GM21723 (cell line): ENCODE measurements around the gene FBXW11.
"Not testable (repeated sequence)": the region's sequence is repeated elsewhere in the genome, so short reads cannot be mapped to it uniquely, and the experiment has no call there.

Source experiments
- ATAC-seq: cut with Tn5 transposase; IDR thresholded peaks from one replicate; pipeline ENCODE4 v1.9.1; 2021; ENCODE audit warnings: mild to moderate bottlenecking, moderate library complexity; ENCODE audit not compliant: unreplicated experiment

Gene FBXW11

DNA sequence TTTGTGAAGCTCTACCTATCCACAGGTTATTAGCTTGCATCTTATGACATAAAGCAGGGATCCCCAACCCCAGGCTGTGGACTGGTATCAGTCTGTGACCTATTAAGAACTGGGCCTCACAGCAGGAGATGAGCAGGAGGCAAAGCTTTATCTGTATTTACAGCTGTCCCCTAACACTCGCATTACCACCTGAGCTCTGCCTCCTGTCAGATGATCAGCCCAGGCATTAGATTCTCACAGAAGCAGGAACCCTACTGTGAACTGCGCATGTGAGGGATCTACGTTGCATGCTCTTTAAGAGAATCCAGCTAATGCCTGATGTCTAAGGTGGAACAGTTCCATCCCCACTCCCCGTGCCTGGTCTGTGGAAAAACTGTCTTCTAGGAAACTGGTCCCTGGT lies 19.7 kb downstream of the FBXW11 start:
- no peak for ATAC-seq

DNA sequence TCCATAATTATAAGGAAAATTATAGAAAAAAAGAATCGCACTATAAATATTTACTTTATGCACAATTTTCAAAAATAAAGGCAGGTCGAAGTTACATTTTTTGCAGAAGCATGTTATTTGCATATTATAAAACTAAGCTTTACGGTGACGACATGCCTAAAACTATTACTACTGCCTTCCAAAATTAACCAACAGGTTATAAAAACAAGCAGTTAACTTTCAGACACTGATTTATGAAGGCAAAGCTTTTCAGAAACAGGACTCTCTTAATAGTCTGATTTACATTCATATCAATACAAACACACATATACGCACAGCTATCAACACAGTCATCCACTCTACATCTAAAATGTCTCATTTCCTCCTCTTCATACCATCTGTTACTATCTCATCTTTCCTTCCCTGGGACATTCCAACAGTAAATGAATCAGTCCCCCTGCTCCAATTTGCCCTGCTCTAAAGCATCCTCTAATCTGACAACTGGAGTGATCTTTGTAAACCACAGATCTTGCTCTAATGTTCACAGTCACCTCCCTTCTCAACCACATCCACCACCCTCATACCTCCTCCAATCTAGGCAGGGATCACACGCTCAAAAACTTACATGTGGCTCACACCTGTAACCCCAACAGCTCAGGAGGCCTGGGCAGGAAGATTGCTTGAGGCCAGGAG lies 21.6 kb downstream of the FBXW11 start:
- no peak for ATAC-seq

DNA sequence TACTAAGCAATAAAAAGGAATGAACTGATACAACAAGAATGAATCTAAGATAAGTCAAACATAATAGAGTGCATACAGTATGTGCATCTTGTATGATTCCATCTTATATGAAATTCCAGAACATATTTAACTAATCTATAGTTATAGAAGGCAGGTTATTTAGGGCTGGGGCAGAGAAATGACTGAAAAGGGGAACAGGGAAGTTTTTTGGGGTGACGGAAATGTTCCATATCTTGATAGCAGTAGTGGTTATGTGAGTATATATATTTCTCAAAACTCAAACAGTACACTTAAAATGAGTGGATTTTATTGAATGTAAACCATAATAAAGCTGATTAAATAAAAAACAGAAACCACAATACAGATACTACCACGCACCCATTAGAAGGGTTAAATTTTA lies 24.6 kb downstream of the FBXW11 start:
- no peak for ATAC-seq

DNA sequence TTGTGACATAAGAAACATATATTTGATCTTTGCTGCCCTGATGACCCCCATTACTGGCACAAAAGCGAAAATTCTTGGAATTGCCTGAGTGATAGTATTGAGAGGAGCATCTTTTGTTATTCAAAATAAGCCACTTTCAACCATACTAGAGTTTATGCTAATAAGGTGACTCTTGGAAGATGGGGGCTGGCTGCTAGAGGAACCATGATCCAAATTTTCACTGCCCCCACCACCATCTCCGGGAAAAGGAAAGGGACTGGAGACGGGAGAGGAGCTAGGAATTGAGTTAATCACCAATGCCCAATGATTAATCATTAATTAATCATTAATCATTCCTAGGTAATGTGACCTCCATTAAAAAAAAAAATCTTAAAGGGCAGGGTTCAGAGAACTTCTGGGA lies 25.6 kb downstream of the FBXW11 start:
- no peak for ATAC-seq

- no peak for ATAC-seq
These were observed 26.8 kb downstream of the FBXW11 start for GRCh38 chr5:171979606-171980005.

DNA sequence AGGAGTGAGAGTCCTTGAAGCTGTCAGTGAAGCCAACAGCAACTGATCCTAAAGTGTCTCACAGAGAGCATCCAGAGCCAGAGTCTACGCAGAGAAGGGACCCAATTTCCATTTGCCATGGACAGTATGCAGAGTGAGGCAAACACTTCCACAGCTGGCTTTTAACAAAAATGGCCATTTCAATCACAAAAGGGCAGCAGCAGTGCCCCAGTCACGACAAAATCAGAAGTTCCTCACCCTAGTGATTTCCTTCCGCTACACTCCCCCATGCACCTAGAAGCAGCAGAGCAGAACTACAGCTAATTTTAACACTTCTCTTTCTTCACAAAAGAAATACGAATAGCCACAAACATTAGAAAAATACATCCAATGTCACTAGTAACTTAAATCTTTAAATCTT lies 27.9 kb downstream of the FBXW11 start:
- ATAC-seq: peak; percentile 67

GRCh38 chr5:171978016-171978415 lies 28.4 kb downstream of the FBXW11 start:
- no peak for ATAC-seq

DNA sequence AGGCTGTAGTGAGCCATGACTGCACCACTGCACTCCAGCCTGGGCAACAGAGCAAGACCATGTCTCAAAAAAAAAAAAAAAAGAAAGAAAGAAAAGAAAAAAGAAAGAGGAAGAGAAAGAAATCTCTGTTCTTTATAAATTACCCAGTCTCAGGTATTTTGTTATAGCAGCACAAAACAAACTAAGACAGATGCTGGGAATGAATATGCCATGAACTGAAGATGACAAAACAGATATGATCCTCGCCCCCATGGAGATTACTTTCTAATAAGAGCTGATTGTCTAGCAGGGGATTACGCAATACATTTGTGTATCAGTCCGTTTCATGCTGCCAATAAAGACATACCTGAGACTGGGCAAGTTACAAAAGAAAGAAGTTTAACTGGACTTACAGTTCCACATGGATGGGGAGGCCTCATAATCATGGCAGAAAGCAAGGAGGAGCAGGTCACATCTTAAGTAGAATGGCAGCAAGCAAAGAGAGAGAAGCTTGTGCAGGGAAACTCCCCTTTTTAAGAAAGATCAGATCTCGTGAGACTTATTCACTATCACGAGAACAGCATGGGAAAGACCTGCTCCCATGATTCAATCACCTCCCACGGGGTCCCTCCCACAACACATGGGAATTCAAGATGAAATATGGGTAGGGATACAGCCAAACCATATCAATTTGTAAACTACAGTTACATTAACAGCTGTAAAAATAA lies 29.0 kb downstream of the FBXW11 start:
- not testable (repeated sequence) for ATAC-seq

DNA sequence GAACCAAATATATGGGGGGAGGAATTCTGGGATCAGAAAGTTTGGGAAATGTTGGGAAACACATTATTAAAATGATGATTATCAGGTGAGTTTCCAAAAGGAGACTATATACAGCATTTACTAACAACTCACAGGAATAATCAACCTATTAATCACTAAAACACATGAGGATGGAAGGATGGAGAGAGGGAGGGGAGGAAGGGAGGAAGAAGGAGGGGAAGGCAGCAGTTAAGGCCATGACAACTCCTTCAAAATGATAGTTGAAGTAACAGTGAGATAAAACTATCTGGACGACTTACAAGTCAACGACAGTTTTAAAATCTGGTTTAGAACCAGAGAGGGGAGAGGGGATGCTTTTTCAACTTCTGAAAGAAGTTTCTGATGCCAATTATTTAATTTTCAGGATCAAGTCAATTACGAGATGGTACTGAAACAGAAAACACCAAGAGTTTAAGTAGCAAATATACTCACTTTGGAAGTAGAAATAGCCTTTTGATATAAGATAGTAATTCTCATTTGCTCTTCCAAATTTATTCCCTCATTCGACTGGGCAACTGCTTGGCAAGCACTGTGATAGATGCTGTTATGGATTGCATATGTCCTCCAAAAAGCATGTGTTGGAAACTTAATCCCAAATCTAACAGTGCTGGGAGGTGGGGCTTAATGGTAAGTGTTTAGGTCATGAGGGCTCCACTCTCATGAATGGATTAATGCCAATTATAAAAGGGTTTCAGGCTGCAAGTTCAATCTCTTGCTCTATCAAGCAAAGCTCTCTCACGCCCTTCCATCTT lies 30.4 kb downstream of the FBXW11 start:
- ATAC-seq: no peak

- ATAC-seq: no peak
These were observed 31.1 kb downstream of the FBXW11 start for GRCh38 chr5:171975262-171975876.

GRCh38 chr5:171970826-171971225 lies 35.6 kb downstream of the FBXW11 start:
- ATAC-seq: no peak

- ATAC-seq: no peak
These were observed 37.1 kb downstream of the FBXW11 start for GRCh38 chr5:171969288-171969880.

GRCh38 chr5:171968531-171968930 lies 37.9 kb downstream of the FBXW11 start:
- no peak for ATAC-seq

DNA sequence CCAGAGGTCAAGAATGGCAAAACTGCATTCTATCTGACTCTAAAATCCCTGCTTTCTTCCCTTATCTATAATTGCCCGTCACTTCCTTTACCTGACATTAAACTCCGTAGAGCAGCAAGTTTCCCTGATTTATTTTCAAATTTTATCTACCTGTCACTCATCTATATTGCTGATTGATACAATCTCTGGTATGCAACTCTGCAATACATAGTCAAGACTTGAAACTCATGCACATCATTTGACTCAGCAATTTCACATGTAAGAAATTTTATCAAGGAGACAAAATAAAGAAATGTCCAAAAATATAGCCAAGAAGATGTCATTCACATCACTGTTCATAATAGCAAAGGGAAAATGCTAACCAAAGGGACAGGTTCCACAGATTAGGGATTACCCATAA lies 39.5 kb downstream of the FBXW11 start:
- ATAC-seq: no peak

- ATAC-seq: no peak
These were observed 40.2 kb downstream of the FBXW11 start for GRCh38 chr5:171966270-171966669.

GRCh38 chr5:171965745-171966144 lies 40.7 kb downstream of the FBXW11 start:
- no peak for ATAC-seq

DNA sequence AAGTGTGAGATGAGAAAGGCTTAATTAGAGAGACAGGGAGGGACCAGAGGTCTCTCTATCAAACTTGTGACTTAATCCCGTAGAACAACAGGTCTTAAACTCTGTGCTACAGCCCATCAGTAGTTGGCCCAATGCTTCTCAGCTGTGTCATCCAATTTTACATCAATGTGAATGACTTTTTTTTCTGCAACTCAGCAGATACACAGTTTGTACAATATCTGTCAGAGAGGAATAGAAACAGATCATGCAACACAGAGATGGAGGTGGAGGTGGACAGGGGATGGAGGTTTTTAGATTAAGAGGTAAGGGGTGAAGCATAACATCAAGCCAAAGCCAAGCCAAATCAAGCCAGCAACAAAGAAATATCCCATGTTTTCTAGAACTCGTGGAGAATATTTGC lies 43.0 kb downstream of the FBXW11 start:
- no peak for ATAC-seq

DNA sequence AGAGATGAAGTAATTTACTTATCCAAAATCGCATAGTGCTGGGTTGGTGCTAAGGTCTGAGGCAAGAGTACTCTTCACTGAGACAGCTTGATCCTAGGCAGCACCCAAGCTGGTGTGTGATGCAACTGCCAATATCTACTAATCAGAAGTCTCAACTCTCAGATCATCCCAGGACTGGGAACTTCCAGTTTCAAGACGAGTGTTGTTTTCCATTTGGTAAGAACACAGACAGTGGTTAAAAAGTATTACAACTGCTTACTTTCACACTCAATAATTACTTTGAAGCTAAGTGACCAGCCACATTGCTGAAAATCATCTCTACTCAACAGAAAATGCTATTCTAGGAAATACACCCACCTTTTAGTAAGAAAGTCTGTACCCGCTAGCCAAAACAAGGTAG lies 45.3 kb downstream of the FBXW11 start:
- ATAC-seq: peak; percentile 69

DNA sequence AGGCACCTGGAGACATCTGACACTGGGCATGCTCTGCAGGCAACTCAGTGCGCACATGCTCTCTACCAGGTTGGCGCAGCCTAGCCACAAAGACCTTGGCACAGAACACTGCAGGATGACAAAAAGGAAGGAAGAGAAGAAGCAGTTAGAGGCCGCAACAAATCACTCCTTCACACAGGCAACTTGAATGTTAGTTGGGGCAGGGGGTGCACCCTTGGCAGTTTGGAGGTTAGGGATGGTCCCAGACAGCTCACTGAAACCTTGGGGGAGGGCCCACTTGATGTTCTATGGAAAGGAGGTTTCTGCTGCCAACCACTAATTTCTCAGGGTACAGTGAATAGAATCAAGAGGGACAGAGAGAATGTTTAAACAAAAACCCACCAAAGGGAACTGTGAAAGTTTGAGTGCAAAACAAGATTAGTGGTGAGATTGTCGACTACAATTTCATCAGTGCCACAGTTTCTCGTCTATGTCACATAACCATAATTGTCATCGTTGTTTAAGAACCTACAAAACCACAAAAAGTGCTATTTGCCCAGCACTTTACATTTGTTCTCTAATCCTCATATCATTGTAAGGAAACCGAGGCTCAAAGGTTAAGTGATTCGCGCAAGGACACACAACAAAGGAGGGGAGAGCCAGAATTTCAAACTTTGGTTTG lies 48.7 kb downstream of the FBXW11 start:
- peak; percentile 50 for ATAC-seq

- ATAC-seq: no peak
These were observed 49.4 kb downstream of the FBXW11 start for GRCh38 chr5:171956887-171957495.
